AG04449 (cell line): ENCODE data around the gene PCCA.
"Not testable (repeated sequence)": the region's sequence is repeated elsewhere in the genome, so short reads cannot be mapped to it uniquely, and the experiment has no call there.

Source experiments
- CTCF ChIA-PET: fragments of 350-600 bp; formaldehyde crosslinking; extraction: SDS; loops from one replicate; lab custom pipeline; 2021; ENCODE audit warnings: antibody characterized with exemption; lab: Yijun Ruan, JAX
- POLR2A ChIA-PET: fragments of 400-600, 350-600 bp; formaldehyde crosslinking; extraction: SDS; loops from one replicate; lab custom pipeline; 2020; ENCODE audit warnings: antibody characterized with exemption, inconsistent platforms; lab: Yijun Ruan, JAX
- DNase-seq: peaks from one replicate; pipeline ENCODE4 v3.0.0-alpha.2; 2010; ENCODE audit warnings: low read depth, low spot score
- H3K4me3 ChIP-seq: 2 replicates; pipeline ENCODE4 v1.5.1; 2011; ENCODE audit warnings: low read depth, mild to moderate bottlenecking, control low read depth, low read length
- CTCF ChIP-seq: IDR thresholded peaks from one replicate; pipeline ENCODE4 v1.5.1; 2011; ENCODE audit warnings: mild to moderate bottlenecking, moderate library complexity, low read length, control low read depth, inconsistent platforms; ENCODE audit not compliant: insufficient read depth; ENCODE audit errors: missing control alignments

PCCA gene

GRCh38 chr13:100211016-100211710 lies 122.3 kb downstream of the PCCA start:
- ChIA-PET CTCF (interaction anchor here (1.0 kb wide), 2 partner anchors 24 to 304 kb away, joined by 3 to 5 read pairs; no protein-coding TSS in a partner anchor), POLR2A (interaction anchor here (1.0 kb wide), 1 partner anchor 9 kb away, joined by 4 read pairs; no protein-coding TSS in a partner anchor)
- no peak overlapping the region for H3K4me3 ChIP-seq
- no peak for TF ChIP-seq CTCF
- DNase-seq: no peak

GRCh38 chr13:100212904-100213553 lies 124.1 kb downstream of the PCCA start:
- no peak for TF ChIP-seq CTCF
- no peak for DNase-seq
- CTCF ChIA-PET: no interaction called here
- H3K4me3 ChIP-seq: no peak overlapping the region
- POLR2A ChIA-PET: no interaction called here

GRCh38 chr13:100213576-100213975 lies 124.7 kb downstream of the PCCA start:
- H3K4me3 ChIP-seq: no peak overlapping the region
- no peak for TF ChIP-seq CTCF
- POLR2A ChIA-PET: no interaction called here
- DNase-seq: no peak
- CTCF ChIA-PET: no interaction called here

- POLR2A ChIA-PET: no interaction called here
- CTCF ChIA-PET: no interaction called here
- TF ChIP-seq CTCF: no peak
- H3K4me3 ChIP-seq: no peak overlapping the region
- peak; percentile 84 for DNase-seq
Measured at GRCh38 chr13:100214886-100215285, 126.0 kb downstream of the PCCA start.

GRCh38 chr13:100221166-100221565 lies 132.3 kb downstream of the PCCA start:
- ChIA-PET CTCF (no interaction called here), POLR2A (no interaction called here)
- no peak for TF ChIP-seq CTCF
- no peak for DNase-seq
- no peak overlapping the region for H3K4me3 ChIP-seq

GRCh38 chr13:100223966-100224530 lies 135.2 kb downstream of the PCCA start:
- CTCF ChIA-PET: interaction anchor here (3.6 kb wide), 1 partner anchor 10 kb away, joined by 20 read pairs; no protein-coding TSS in a partner anchor
- H3K4me3 ChIP-seq, DNase-seq, POLR2A ChIA-PET: not testable (repeated sequence)
